NT2/D1 (cell line): ENCODE measurements around the gene BCAT1.

Experiments
- SUZ12 ChIP-seq: IDR thresholded peaks from 2 replicates; pipeline ENCODE4 v1.6.1; 2011; ENCODE audit not compliant: insufficient read length, insufficient read depth; ENCODE audit errors: extremely low read depth
- ZNF274 ChIP-seq: IDR thresholded peaks from 2 replicates; pipeline ENCODE4 v1.6.1; 2011; ENCODE audit warnings: mild to moderate bottlenecking, low read depth, low read length

- no peak for TF ChIP-seq SUZ12
- no peak for TF ChIP-seq ZNF274
Measured at GRCh38 chr12:24791622-24792021, 157.3 kb downstream of the BCAT1 start.
